ENCODE measurements around the gene ENOX1. TPM values are rescaled to one million over a fixed set of nuclear protein-coding genes. Genes with fewer than 3 reads are reported as not detected.

The ENOX1 gene
- polyA plus RNA-seq, 5 donors, result 5.4 to 8.7 (median 6.1) TPM

- DNase-seq, result no peak
Observed at GRCh38 chr13:43546251-43546650, 240.5 kb downstream of the ENOX1 start.

DNA sequence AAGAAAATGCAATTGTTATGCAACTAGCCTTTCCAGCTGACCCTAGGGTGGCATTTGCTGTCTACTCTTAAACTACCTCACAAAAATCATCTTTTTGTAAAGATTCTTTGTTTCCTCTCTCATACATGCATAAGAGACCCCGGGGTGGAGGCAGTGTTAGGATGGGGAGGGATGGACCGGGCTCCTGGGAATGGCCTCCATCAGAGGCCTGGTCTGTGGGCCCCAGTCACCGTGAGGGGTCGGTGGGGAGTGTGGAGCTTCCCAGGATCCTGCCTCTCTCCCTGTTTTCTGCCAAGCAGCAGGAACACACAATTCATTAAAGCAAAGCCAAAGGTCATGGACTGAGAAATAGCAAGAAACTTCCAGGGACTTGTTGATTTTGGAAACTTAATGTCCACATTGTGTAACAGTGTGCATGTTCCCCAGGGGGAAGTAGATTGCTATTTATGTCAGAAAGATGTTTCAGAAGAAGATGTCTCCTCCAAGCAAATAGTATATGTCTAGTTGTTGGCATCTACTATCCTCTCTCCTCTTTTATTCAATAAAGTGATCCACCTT is 241.4 kb downstream of the ENOX1 start:
- DNase-seq, result no peak

DNA sequence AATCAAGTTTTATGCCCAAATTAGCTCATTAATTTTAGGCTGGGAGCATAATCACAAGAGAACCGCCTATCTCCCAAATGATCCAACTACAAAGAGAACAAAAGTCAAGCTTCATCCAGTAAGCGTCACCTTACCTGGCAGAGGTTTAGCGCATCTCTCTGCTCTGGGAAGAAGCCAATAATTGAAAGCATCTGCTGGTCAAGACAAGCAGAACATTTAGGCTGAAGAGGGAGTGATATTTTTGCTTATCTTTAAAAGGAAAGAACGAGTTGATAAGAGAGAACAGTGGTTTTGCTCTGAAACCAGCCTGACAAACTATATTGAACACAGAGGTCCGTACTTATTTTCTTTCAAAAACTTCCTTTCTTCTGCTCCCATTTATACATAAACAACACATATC is 242.1 kb downstream of the ENOX1 start:
- DNase-seq, result no peak

DNA sequence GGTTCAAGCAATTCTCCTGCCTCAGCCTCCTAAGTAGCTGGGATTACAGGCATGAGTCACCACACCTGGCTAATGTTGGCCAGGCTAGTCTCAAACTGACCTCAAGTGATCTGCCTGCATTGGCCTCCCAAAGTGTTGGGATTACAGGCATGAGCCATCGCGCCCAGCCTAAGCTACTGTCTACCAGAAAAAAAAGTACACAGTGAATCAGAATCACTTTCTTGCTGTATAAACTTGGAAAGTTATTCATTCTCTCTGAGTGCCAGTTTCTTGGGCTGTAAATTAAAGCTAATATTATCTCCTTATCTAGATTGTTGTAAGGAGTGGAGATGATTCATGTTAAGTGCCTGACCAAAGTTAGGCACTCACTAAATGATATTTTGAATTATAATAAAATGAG is 242.8 kb downstream of the ENOX1 start:
- no peak for DNase-seq

- no peak for DNase-seq
Observed at GRCh38 chr13:43543331-43543730, 243.4 kb downstream of the ENOX1 start.

DNA sequence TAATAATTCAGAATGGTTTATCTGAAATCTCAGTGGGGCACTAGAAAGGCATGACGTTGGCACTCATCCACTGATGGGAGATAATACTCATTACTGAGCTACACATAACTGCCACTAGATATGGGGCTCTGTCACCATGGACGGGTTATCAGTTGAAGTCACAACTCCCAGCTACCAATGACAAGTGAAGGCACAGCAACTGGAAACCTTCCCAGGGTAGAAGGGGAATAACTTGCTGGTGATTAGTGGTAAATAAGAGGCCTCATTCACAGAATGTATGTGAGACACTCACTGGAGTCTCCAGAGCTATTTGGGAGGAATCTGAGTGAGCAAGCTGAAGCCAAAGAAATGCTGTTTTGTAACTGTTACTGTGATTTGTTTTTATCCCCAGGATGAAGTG is 249.6 kb downstream of the ENOX1 start:
- DNase-seq, result no peak

- no peak for DNase-seq
Observed at GRCh38 chr13:43529796-43530195, 257.0 kb downstream of the ENOX1 start.

DNA sequence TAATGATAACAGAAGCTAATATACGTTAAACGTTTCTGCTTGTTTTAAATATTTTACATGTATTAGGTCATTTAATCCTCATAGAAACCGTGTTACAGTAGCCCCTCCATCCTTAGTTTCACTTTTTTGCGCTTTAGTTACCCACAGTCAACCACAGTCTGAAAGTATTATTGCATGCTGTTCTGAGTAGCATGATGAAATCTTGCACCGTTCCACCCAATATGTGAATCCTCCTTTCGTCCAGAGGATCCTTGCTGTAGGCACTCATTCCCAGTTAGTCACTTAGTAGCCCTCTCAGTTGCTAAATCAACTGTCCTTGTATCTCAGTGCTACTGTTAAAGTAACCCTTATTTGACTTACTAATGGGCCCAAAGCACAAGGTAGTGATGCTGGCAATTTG is 257.8 kb downstream of the ENOX1 start:
- DNase-seq, result no peak

GRCh38 chr13:43522788-43523187 is 264.0 kb downstream of the ENOX1 start:
- DNase-seq, result no peak

DNA sequence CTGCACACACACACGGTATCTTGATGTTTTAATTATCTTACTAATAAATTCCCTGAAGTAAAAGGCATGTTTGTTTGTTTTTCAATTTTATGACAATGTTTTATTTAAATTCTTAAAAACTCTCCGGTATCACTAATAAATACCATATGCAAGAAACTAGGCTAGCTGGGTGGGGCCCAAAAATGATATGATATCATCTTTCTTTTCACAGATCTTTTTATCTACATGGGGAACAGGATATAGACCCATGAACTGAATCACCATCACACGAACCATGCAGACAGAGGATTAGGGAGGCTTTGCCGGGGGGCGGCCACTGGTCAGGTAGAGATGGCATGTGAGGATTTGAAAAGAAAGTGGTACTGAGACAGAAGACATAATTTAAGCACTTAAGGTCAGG is 266.4 kb downstream of the ENOX1 start:
- no peak for DNase-seq

DNA sequence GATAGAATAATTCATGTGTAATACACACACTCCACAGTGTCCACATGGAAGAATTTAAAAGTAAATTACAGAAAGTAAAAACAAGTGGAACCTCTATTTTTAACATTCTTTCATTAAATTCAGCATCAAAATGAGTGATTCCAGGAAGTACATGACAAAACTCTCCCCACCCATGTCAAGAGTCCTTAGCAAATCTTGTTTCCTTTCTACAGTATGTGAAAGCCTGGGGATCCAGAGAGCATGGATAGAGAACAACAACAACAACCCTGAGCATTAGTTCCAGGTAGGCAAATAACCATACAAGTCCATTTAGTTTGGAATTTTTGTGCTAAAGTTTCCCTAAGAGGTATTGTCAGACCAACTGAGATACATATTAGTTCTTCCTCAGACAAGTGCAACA is 267.9 kb downstream of the ENOX1 start:
- DNase-seq, result no peak

DNA sequence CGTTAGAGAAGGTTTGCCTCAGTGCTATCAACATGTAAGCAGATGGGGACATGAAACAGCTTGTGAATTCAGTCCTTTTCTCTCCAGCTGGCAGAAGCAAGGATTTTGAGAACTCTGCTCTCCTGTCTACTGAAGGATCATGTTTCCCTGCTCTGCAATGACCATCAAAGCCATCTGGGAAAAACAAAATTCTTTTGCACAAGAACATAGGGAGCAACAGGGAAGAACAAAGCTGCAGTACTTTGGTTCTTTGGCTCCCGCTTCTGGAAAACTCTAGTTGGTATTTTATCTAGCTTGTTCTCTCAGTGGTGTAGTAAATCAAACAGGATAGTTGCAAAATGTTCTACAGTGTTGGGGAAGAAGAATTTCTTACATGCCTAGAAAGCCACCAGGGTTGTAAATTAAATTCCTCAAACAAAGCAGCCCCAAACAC is 270.4 kb downstream of the ENOX1 start:
- peak; percentile 44 to 49 for DNase-seq

GRCh38 chr13:43515531-43515930 is 271.2 kb downstream of the ENOX1 start:
- DNase-seq, result no peak

GRCh38 chr13:43514311-43514710 is 272.5 kb downstream of the ENOX1 start:
- peak in 1 of 2 donors; percentile 13 for DNase-seq

DNA sequence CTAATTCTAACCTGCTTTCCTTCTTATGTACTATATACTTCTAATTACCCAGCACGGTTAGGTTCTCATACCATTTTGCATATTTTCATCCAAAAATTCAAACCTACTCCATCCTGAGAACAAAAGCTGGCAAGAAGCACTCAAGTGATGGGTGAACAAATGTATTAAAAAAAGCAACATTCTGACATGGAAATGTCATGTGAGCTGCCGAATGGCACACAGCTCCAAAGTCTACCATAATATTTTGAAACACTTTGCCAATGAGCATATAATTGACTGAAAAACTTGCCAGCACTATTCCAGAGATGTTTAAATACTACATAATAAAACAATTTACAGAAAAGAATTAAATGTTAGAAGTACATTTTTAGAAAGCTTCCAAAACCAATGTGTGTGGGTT is 274.6 kb downstream of the ENOX1 start:
- DNase-seq, result no peak

GRCh38 chr13:43510956-43511901 is 275.5 kb downstream of the ENOX1 start:
- DNase-seq, result no peak

- DNase-seq, result no peak
Observed at GRCh38 chr13:43495732-43496131, 291.0 kb downstream of the ENOX1 start.

DNA sequence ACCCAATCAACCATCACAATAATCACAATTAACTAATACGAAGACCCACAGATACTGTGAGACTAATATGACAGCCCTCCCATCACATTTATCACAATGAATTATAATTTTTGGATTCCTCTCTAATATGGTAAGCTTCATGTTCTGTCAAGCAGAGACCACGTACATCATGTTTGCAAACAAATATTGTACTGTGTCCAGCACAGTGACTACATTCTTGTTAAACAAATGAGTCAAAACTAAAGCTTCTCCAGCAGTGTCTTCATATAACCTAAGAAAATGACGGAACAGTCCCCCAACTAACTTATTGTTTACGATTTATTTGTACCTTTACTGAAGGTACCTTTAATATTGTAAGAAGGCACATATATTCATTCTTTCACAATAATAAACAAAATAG is 292.6 kb downstream of the ENOX1 start:
- no peak for DNase-seq

DNA sequence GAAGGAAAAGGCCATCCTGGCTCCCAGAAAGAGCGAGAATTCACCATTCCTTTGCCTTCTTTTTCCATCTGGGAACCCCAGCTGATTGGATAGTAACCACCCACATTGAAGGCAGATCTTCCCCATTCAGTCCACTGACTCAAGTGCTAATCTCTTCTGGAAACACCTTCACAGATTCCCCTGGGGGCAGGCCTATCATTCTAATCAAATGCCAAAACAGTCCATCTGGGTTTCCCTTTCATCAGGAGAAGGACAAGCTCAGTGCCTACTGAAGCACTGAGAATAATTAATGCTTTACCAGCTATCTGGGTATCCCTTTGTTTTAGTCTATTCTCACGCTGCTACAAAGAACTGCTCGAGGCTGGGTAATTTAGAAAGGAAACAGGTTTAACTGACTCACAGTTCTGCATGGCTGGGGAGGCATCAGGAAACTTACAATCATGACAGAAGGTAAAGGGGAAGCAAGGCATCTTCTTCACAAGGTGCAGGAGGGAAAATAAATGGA is 293.2 kb downstream of the ENOX1 start:
- DNase-seq, result no peak

GRCh38 chr13:43492745-43493144 is 294.0 kb downstream of the ENOX1 start:
- DNase-seq, result no peak

GRCh38 chr13:43492311-43492710 is 294.5 kb downstream of the ENOX1 start:
- no peak for DNase-seq

DNA sequence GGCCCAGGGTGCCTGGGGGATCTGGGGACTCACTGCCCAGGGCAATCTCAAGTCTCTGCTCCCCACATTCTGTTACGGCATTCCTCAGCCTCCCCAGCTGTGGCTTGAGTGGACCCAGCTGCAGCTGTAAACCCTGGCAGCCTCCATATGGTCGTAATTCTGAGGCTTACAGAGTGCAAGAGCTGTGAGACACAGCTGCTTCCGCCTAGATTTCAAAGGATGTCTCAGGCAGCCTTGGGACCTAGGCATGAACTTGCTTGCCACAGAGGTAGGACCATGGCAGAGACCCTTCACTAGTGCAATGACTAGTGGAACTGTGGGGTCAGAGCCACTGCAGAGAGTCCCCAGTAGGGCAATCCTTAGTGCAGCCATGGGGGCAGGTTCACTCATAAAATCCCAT is 297.5 kb downstream of the ENOX1 start:
- peak; percentile 77 to 79 for DNase-seq

- DNase-seq, result no peak
Observed at GRCh38 chr13:43487885-43488284, 298.9 kb downstream of the ENOX1 start.

Measured in right lung (tissue), 5 donors.